ENCODE measurements around the gene OTUD4. TPM values are rescaled to one million over a fixed set of nuclear protein-coding genes. Genes with fewer than 3 reads are reported as not detected.

The OTUD4 gene
- total RNA-seq, 2 experiments from 2014 or later, result 41.4 to 49.6 TPM

- Mint-ChIP-seq H3K9me3 (no peaks in the 10 kb centered on the region), H3K27ac (no peak overlapping the region), H3K4me3 (no peak overlapping the region), H3K36me3 (ENCODE audit: low read depth) (peaks cover 43% of the 10 kb centered on the region), H3K4me1 (ENCODE audit: low read depth) (peaks cover 15% of the 10 kb centered on the region), H3K27me3 (no peaks in the 10 kb centered on the region)
- no peak for DNase-seq
- TF ChIP-seq CTCF (IDR thresholded peaks at IDR 0.05), result no peak
- no peak for ATAC-seq
- ChIA-PET CTCF (interaction anchor here (0.9 to 1.0 kb wide), 2 partner anchors 9 to 10 kb away, joined by 3 read pairs; no protein-coding TSS in a partner anchor), POLR2A (no interaction called here)
- intact Hi-C loops (cut with micrococcal nuclease), result no loop called here
Observed at GRCh38 chr4:145083891-145084605, 96.3 kb downstream of the OTUD4 start.

Other genes starting within 250 kb of the OTUD4 start
- 10 to 100 TPM; 24.9 to 26.8 TPM for gene ANAPC10, start 82.4 kb downstream of the OTUD4 start, total RNA-seq
- gene ABCE1, start 82.3 kb downstream of the OTUD4 start, total RNA-seq, result 100 to 1,000 TPM; 164 to 186 TPM